Lung (tissue), 12 donors: ENCODE results near the gene SLC16A1. TPM values are rescaled to one million over a fixed set of nuclear protein-coding genes. Genes with fewer than 3 reads are reported as not detected.
"Not testable (repeated sequence)": the region's sequence is repeated elsewhere in the genome, so short reads cannot be mapped to it uniquely, and the experiment has no call there.

Source experiments
- ATAC-seq: fragments of 200-7000 bp; cut with Tn5 transposase; one replicate; pipeline ENCODE4 v1.9.1; 2020; ENCODE audit warnings: moderate number of reproducible peaks; ENCODE audit not compliant: insufficient read depth, low FRiP score
- DNase-seq, 3 donors: peaks; one replicate each; pipeline ENCODE4 v3.0.0-alpha.2; 2013 to 2017
- H3K27ac ChIP-seq, 2 donors: one replicate each; pipeline ENCODE4 v1.5.1; 2013; ENCODE audit warnings: mild to moderate bottlenecking in 2 of 2, moderate library complexity in 2 of 2, control low read depth in 1 of 2, inconsistent platforms in 1 of 2, low read depth in 1 of 2, low read length in 1 of 2
- H3K27me3 ChIP-seq, 3 donors: one replicate each; pipeline ENCODE4 v1.5.1; 2013; ENCODE audit warnings: low read length in 2 of 3; ENCODE audit not compliant: control insufficient read depth in 3 of 3, insufficient read depth in 3 of 3
- H3K36me3 ChIP-seq, 4 donors: one replicate each; pipeline ENCODE4 v1.5.1; 2013; ENCODE audit warnings: low read length in 4 of 4, mild to moderate bottlenecking in 1 of 4, moderate library complexity in 1 of 4; ENCODE audit not compliant: control insufficient read depth in 4 of 4, insufficient read depth in 4 of 4
- H3K4me1 ChIP-seq, 5 donors: one replicate each; pipeline ENCODE4 v1.5.1; 2013; ENCODE audit warnings: low read length in 5 of 5, mild to moderate bottlenecking in 2 of 5, moderate library complexity in 1 of 5; ENCODE audit not compliant: control insufficient read depth in 5 of 5, insufficient read depth in 5 of 5
- H3K4me3 ChIP-seq: one replicate; pipeline ENCODE4 v1.5.1; 2013; ENCODE audit warnings: mild to moderate bottlenecking, control low read depth, moderate library complexity
- H3K9ac ChIP-seq, 2 donors: one replicate each; pipeline ENCODE4 v1.5.1; 2013; ENCODE audit warnings: low read length in 2 of 2, control low read depth in 1 of 2; ENCODE audit not compliant: insufficient read depth in 1 of 2
- H3K9me3 ChIP-seq, 4 donors: one replicate each; pipeline ENCODE4 v1.5.1; 2013; ENCODE audit warnings: low read length in 3 of 4, mild to moderate bottlenecking in 1 of 4, moderate library complexity in 1 of 4; ENCODE audit not compliant: control insufficient read depth in 4 of 4, insufficient read depth in 3 of 4
- WGBS, 2 donors: extraction: QIAGEN DNeasy Blood & Tissue Kit; methylation state at CpG; one replicate each; pipeline ENCODE4 v1.1.7; 2013; 5-methylcytosine and 5-hydroxymethylcytosine counted together
- polyA plus RNA-seq, 2 donors: library from polyadenylated mRNA; stranded (reverse); fragments of 200-250 nt; gene quantifications; one replicate each; pipeline ENCODE4 v1.2.1, GENCODE V29; 2013
- total RNA-seq, 2 donors: library from RNA; depleted of rRNA in 1 of 2; stranded (reverse); fragments of >200 nt in 1 of 2; gene quantifications; one replicate each; pipeline ENCODE4 v1.2.1, GENCODE V29; 2014 to 2021
- TF ChIP-seq, protein P1 (sequence below): IDR thresholded peaks from 2 replicates; pipeline ENCODE4 v1.5.1; 2012; ENCODE audit warnings: mild to moderate bottlenecking; ENCODE audit errors: control extremely low read depth, extremely low read depth
- donor health status: control.
- donor health status: control.
- donor health status: Bipolar disorder and iron deficiency.
- donor health status: healthy.
- donor health status: DM: yes; HTN: yes; CAD: no.

SLC16A1 gene
- total and polyA plus RNA-seq, 4 donors = 2.4 to 27.6 (median 8.2) TPM

- DNase-seq (no peak), ATAC-seq (no peak)
- TF ChIP-seq, protein P1, sequence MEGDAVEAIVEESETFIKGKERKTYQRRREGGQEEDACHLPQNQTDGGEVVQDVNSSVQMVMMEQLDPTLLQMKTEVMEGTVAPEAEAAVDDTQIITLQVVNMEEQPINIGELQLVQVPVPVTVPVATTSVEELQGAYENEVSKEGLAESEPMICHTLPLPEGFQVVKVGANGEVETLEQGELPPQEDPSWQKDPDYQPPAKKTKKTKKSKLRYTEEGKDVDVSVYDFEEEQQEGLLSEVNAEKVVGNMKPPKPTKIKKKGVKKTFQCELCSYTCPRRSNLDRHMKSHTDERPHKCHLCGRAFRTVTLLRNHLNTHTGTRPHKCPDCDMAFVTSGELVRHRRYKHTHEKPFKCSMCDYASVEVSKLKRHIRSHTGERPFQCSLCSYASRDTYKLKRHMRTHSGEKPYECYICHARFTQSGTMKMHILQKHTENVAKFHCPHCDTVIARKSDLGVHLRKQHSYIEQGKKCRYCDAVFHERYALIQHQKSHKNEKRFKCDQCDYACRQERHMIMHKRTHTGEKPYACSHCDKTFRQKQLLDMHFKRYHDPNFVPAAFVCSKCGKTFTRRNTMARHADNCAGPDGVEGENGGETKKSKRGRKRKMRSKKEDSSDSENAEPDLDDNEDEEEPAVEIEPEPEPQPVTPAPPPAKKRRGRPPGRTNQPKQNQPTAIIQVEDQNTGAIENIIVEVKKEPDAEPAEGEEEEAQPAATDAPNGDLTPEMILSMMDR = no peak
- Histone ChIP-seq H3K4me3 (no peak overlapping the region), H3K9me3 (no peaks in the 10 kb centered on the region), H3K27ac (no peak overlapping the region), H3K9ac (no peak overlapping the region), H3K36me3 (peaks cover 0 to 8% (median under 1%) of the 10 kb centered on the region in 4 donors), H3K4me1 (peaks cover 0 to 10% (median 0%) of the 10 kb centered on the region in 5 donors), H3K27me3 (no peaks in the 10 kb centered on the region)
- WGBS, 2 donors = 97 to 98% methylated on average over 4 of the region's 4 CpGs
These were observed 5.1 kb upstream of the SLC16A1 start for GRCh38 chr1:112961072-112961471.

GRCh38 chr1:112960384-112960783 is 4.4 kb upstream of the SLC16A1 start:
- Histone ChIP-seq H3K36me3 (peaks cover 0 to 8% (median 0%) of the 10 kb centered on the region in 4 donors), H3K27me3 (no peaks in the 10 kb centered on the region), H3K4me3 (no peak overlapping the region), H3K27ac (no peak overlapping the region), H3K9ac (no peak overlapping the region), H3K4me1 (peaks cover 0 to 10% (median 3%) of the 10 kb centered on the region in 5 donors), H3K9me3 (no peaks in the 10 kb centered on the region)
- no peak for DNase-seq
- no peak for ATAC-seq
- TF ChIP-seq, protein P1 = no peak
- WGBS, 2 donors = 71 to 79% methylated on average over 3 of the region's 3 CpGs

GRCh38 chr1:112958236-112958635 is 2.2 kb upstream of the SLC16A1 start:
- H3K9ac ChIP-seq, H3K36me3 ChIP-seq, H3K27me3 ChIP-seq, H3K9me3 ChIP-seq, ATAC-seq, H3K4me3 ChIP-seq, DNase-seq: not testable (repeated sequence)
- WGBS, 2 donors = 72 to 83% methylated on average over 7 of the region's 7 CpGs
- peak overlapping the region in 1 of 2 donors; percentile 94 for H3K27ac ChIP-seq
- H3K4me1 ChIP-seq = peaks cover 0 to 23% (median 7%) of the 10 kb centered on the region in 5 donors

- WGBS, 2 donors = 41 to 49% methylated on average over 11 of the region's 11 CpGs
- no peaks in the 10 kb centered on the region for H3K9me3 ChIP-seq
- H3K4me1 ChIP-seq = peaks cover 0 to 23% (median 8%) of the 10 kb centered on the region in 5 donors
- peaks cover 0 to 2% (median 0%) of the 10 kb centered on the region in 4 donors for H3K36me3 ChIP-seq
- H3K9ac ChIP-seq = no peak overlapping the region
- no peaks in the 10 kb centered on the region for H3K27me3 ChIP-seq
- no peak for ATAC-seq
- peak overlapping the region; percentile 79 for H3K4me3 ChIP-seq
- peak; percentile 44 to 75 (median 70) for DNase-seq
- H3K27ac ChIP-seq = peak overlapping the region; percentile 52 to 94
- TF ChIP-seq, protein P1 = no peak
These were observed 1.3 kb upstream of the SLC16A1 start for GRCh38 chr1:112957133-112957812.
